Muscle of leg (tissue), 11 donors: ENCODE results near the gene RETREG1. TPM values are rescaled to one million over a fixed set of nuclear protein-coding genes. Genes with fewer than 3 reads are reported as not detected.
"Not testable (repeated sequence)": the region's sequence is repeated elsewhere in the genome, so short reads cannot be mapped to it uniquely, and the experiment has no call there.

Source experiments
- DNase-seq: peaks from one replicate; pipeline ENCODE4 v3.0.0; 2013
- H3K27ac ChIP-seq: one replicate; pipeline ENCODE4 v1.5.1; 2013; ENCODE audit warnings: mild to moderate bottlenecking, low read length, control low read depth
- H3K27me3 ChIP-seq: one replicate; pipeline ENCODE4 v1.6.1; 2013; ENCODE audit warnings: low read length; ENCODE audit not compliant: control insufficient read depth, insufficient read depth
- H3K36me3 ChIP-seq: one replicate; pipeline ENCODE4 v1.6.1; 2013; ENCODE audit warnings: low read length; ENCODE audit not compliant: control insufficient read depth, insufficient read depth
- H3K4me1 ChIP-seq: one replicate; pipeline ENCODE4 v1.6.1; 2013; ENCODE audit warnings: low read length; ENCODE audit not compliant: control insufficient read depth, insufficient read depth
- H3K4me3 ChIP-seq: one replicate; pipeline ENCODE4 v1.5.1; 2013; ENCODE audit warnings: low read length, control low read depth
- H3K9me3 ChIP-seq: replicated peaks from 2 replicates; pipeline ENCODE4 v1.6.1; 2013; ENCODE audit warnings: low read depth, low read length; ENCODE audit not compliant: control insufficient read depth
- WGBS: methylation state at CpG from one replicate; pipeline ENCODE4 v1.1.5; 2013; ENCODE audit warnings: missing lambda C conversion rate; ENCODE audit not compliant: insufficient coverage; 5-methylcytosine and 5-hydroxymethylcytosine counted together
- polyA plus RNA-seq, 8 donors: library from polyadenylated mRNA; unstranded; fragments of 120-200 nt; gene quantifications; one replicate each; pipeline versions ENCODE4 v1.2.1 to v1.2.3, GENCODE V29; 2013; ENCODE audit warnings: inconsistent platforms in 1 of 8, low replicate concordance in 1 of 8; ENCODE audit not compliant: insufficient read length in 8 of 8, insufficient read depth in 1 of 8
- total RNA-seq: library from RNA; stranded (reverse); fragments of 120-200 nt; gene quantifications from one replicate; pipeline ENCODE4 v1.2.4, GENCODE V29; 2013

RETREG1 gene
- total and polyA plus RNA-seq, 9 donors = 48.7 to 70.0 (median 56.4) TPM

- 65% methylated on average over 5 of the region's 10 CpGs for WGBS
- H3K4me3 ChIP-seq = no peak overlapping the region
- H3K4me1 ChIP-seq = peaks cover 8% of the 10 kb centered on the region
- H3K9me3 ChIP-seq = no peaks in the 10 kb centered on the region
- no peak for DNase-seq
- no peaks in the 10 kb centered on the region for H3K36me3 ChIP-seq
- H3K27ac ChIP-seq = no peak overlapping the region
- H3K27me3 ChIP-seq = peaks cover 26% of the 10 kb centered on the region
Observed at GRCh38 chr5:16618138-16618897, 1.5 kb upstream of the RETREG1 start.

DNA sequence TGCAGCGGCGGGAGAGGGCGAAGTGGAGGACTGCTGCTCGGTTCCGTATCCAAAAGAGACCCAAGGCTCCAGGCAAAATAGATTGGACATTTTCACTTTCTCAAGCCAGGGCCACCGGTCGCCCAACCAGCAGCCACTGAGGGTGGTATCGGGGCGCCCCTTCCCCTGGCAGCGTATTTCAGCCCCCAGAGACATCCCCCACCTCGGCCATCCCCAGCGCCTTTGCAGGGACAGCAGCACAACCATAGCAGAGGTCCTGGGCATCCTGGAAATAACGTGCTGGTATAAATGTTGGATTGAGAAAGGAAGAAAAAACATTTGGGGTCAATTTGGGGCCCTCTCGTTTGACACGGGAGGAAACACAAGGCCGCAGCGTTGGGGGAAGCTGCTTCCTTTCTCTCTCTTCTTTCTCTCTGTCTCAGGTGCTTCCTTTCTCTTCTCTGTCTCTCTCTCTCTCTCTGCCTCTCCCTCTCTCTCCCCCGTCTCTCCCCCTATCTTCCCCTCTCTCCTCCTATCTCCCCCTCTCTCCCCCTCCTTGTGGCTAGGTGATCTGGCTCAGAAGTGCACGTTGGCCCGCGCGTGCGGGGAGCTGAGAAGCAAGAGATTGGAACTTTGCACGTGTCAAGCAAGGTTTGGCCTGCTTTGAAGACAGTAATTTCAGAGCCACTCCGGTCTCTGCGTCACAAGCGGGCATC, 624 bp upstream of the RETREG1 start:
- 24% methylated on average over 22 of the region's 27 CpGs for WGBS
- no peaks in the 10 kb centered on the region for H3K9me3 ChIP-seq
- H3K27me3 ChIP-seq = peaks cover 26% of the 10 kb centered on the region
- H3K4me1 ChIP-seq = peaks cover 8% of the 10 kb centered on the region
- no peak overlapping the region for H3K27ac ChIP-seq
- no peaks in the 10 kb centered on the region for H3K36me3 ChIP-seq
- H3K4me3 ChIP-seq = peak overlapping the region; percentile 34
- no peak for DNase-seq

DNA sequence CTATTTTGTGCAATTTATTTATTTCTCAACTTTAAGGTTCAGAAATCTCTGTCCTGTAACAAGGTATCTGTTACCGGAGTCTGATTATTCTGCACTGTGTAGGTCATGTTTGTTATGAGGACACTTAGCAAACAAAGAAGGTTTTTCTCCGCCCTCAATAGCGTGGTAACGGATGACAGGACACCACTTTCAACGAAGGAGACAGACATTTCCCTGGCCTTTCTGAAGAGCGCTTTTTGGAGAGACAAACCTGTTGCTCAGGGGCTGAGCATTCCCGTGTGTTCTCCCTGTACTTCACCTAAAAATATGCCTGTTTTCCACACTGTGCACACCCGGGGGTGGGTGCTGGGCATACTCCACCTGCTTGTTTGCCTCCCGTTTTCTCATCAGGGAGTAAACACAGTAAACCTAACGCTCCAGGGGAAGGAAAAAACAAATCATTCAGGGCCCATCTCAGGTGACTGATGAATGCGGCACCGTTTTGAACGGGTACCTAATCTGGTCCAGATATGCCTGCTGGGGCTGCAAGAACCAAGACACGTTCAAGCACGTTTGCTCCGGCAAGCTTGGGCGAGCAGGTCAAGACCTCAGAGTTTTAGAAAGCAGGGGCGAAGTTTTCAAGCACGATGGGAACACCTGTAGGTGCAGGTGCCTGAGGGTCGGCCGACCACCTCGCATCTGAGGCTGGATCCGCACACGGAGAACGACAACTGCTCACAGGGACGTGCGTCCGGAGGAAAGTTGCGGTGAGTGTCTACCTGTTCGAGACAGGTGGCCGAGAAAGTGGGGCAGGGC, 859 bp downstream of the RETREG1 start:
- H3K27ac ChIP-seq = no peak overlapping the region
- DNase-seq = no peak
- H3K36me3 ChIP-seq = no peaks in the 10 kb centered on the region
- WGBS = 21% methylated on average over 24 of the region's 31 CpGs
- H3K4me1 ChIP-seq = peaks cover 8% of the 10 kb centered on the region
- peaks cover 26% of the 10 kb centered on the region for H3K27me3 ChIP-seq
- H3K4me3 ChIP-seq = peak overlapping the region; percentile 34
- H3K9me3 ChIP-seq = no peaks in the 10 kb centered on the region

GRCh38 chr5:16612007-16612406, 4.8 kb downstream of the RETREG1 start:
- no peaks in the 10 kb centered on the region for H3K36me3 ChIP-seq
- DNase-seq = no peak
- no peak overlapping the region for H3K4me3 ChIP-seq
- no peaks in the 10 kb centered on the region for H3K9me3 ChIP-seq
- H3K27ac ChIP-seq = no peak overlapping the region
- peaks cover 6% of the 10 kb centered on the region for H3K4me1 ChIP-seq
- H3K27me3 ChIP-seq = peaks cover 9% of the 10 kb centered on the region
- no CpG with 5 or more reads among the region's 2 CpGs for WGBS

DNA sequence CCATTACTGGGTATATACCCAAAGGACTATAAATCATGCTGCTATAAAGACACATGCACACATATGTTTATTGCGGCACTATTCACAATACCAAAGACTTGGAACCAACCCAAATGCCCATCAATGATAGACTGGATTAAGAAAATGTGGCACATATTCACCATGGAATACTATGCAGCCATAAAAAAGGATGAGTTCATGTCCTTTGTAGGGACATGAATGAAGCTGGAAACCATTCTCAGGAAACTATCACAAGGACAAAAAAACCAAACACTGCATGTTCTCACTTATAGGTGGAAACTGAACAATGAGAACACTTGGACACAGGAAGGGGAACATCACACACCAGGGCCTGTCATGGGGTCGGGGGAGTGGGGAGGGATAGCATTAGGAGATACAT, 5.9 kb downstream of the RETREG1 start:
- H3K4me1 ChIP-seq, H3K27ac ChIP-seq, H3K36me3 ChIP-seq, H3K9me3 ChIP-seq, H3K4me3 ChIP-seq, H3K27me3 ChIP-seq, DNase-seq: not testable (repeated sequence)
- no CpG with 5 or more reads among the region's 2 CpGs for WGBS

GRCh38 chr5:16609412-16609811, 7.4 kb downstream of the RETREG1 start:
- Histone ChIP-seq H3K4me1 (no peaks in the 10 kb centered on the region), H3K27me3 (no peaks in the 10 kb centered on the region), H3K36me3 (no peaks in the 10 kb centered on the region), H3K27ac (no peak overlapping the region), H3K4me3 (no peak overlapping the region), H3K9me3 (no peaks in the 10 kb centered on the region)
- 69% methylated on average over 8 of the region's 9 CpGs for WGBS
- no peak for DNase-seq

GRCh38 chr5:16606628-16607027, 10.2 kb downstream of the RETREG1 start:
- 80% methylated on average over 1 of the region's 1 CpG for WGBS
- DNase-seq = no peak
- Histone ChIP-seq H3K4me3 (no peak overlapping the region), H3K27ac (no peak overlapping the region), H3K27me3 (no peaks in the 10 kb centered on the region), H3K36me3 (no peaks in the 10 kb centered on the region), H3K4me1 (no peaks in the 10 kb centered on the region), H3K9me3 (no peaks in the 10 kb centered on the region)

DNA sequence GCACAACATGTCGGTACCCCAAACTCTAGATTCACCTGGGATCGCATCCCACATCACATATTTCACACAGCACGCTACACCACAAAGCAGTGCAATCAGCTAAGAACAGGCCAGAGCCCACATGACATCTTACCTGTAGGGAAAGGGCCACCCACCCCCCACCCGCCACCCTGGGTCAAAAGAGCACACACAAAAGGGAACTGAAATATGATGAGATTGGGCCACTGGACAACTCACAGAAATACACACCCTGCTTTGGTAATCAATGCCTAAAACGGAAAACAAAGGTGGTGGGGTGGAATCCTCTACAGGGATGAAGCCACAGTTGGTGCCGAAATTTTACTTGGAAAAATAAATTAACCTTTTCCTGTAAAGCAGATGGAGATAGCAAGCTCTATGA, 13.1 kb downstream of the RETREG1 start:
- WGBS = 40% methylated on average over 2 of the region's 6 CpGs
- H3K27ac ChIP-seq = no peak overlapping the region
- DNase-seq = no peak
- no peaks in the 10 kb centered on the region for H3K4me1 ChIP-seq
- H3K4me3 ChIP-seq = no peak overlapping the region
- no peaks in the 10 kb centered on the region for H3K9me3 ChIP-seq
- no peaks in the 10 kb centered on the region for H3K27me3 ChIP-seq
- no peaks in the 10 kb centered on the region for H3K36me3 ChIP-seq

DNA sequence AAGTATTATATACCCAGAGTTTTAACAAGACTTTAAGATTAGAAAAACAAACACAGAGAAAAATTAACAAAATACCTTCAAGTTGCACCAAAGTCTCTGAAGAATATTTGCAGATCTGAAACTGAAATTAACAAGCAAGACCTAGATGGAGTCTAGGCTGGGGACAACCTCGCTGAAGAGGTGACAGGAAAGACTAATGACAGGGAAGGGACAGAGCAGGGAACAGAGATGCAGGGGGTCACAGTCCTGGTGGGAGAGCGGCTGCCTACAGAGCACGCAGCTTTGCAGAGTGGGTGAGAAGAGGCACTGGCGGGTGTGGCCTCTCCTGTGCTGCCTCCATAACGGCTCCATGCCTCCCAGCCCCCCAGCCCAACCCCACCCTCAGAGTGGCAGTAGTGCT, 13.5 kb downstream of the RETREG1 start:
- WGBS = 46% methylated on average over 3 of the region's 5 CpGs
- no peaks in the 10 kb centered on the region for H3K36me3 ChIP-seq
- no peak for DNase-seq
- H3K4me3 ChIP-seq = no peak overlapping the region
- no peaks in the 10 kb centered on the region for H3K9me3 ChIP-seq
- H3K27me3 ChIP-seq = no peaks in the 10 kb centered on the region
- no peaks in the 10 kb centered on the region for H3K4me1 ChIP-seq
- H3K27ac ChIP-seq = no peak overlapping the region

- H3K9me3 ChIP-seq = no peaks in the 10 kb centered on the region
- no peaks in the 10 kb centered on the region for H3K4me1 ChIP-seq
- 58% methylated on average over 5 of the region's 10 CpGs for WGBS
- no peaks in the 10 kb centered on the region for H3K36me3 ChIP-seq
- no peak overlapping the region for H3K4me3 ChIP-seq
- DNase-seq = no peak
- no peak overlapping the region for H3K27ac ChIP-seq
- no peaks in the 10 kb centered on the region for H3K27me3 ChIP-seq
Observed at GRCh38 chr5:16602182-16602581, 14.6 kb downstream of the RETREG1 start.
